Gastroesophageal sphincter (tissue), 3 donors: Measurements from ENCODE around the gene CHRNE.

ENCODE experiments used
- CTCF ChIP-seq, 4 experiments: fragments of 200-600 bp in 2 of 4; fragments of 450-650 bp in 2 of 4; sonication (generic) in 1 of 4; IDR thresholded peaks; one replicate each; pipeline ENCODE4 v1.5.1; 2017 to 2019; ENCODE audit warnings: antibody characterized with exemption in 4 of 4, mild to moderate bottlenecking in 2 of 4, moderate library complexity in 2 of 4
- POLR2A ChIP-seq, 2 donors: fragments of 450-650 bp; IDR thresholded peaks; one replicate each; pipeline ENCODE4 v1.6.1; 2017; ENCODE audit warnings: antibody characterized with exemption in 2 of 2, mild to moderate bottlenecking in 2 of 2, moderate library complexity in 1 of 2

GRCh38 chr17:4891411-4892410, 11.2 kb downstream of the CHRNE start:
- no peak for TF ChIP-seq POLR2A (IDR thresholded peaks at IDR 0.05)
- TF ChIP-seq CTCF (IDR thresholded peaks at IDR 0.05), result no peak
